Fibroblast of skin of right biceps (primary cell): Measurements from ENCODE around the gene DARS1.

Source experiments
- DNase-seq: peaks from one replicate; pipeline ENCODE4 v3.0.0-alpha.2; 2013

The DARS1 gene

GRCh38 chr2:135874777-135875365, 110.6 kb downstream of the DARS1 start:
- no peak for DNase-seq

GRCh38 chr2:135870571-135870970, 114.9 kb downstream of the DARS1 start:
- no peak for DNase-seq

GRCh38 chr2:135863233-135863632, 122.2 kb downstream of the DARS1 start:
- DNase-seq, result no peak

DNA sequence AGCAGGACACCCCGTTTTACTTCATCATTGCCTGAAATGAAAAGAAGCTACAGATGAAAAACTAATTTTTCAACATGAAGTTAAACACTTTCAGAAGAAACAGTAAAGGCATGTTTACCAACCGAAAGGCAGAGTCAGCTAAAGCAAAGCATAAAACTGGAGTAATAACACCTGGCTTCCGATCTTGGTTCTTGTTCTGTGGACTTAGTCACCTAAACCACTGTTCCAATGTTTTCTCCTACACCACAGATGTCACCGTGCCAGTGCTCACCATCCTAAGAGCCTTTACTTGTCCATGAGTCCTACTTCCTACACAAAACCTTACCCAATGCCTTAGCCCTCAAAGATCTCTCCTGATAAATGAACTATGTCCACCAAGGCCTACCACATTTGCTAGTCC, 122.7 kb downstream of the DARS1 start:
- no peak for DNase-seq
